ENCODE results near the gene NOS1. TPM values are rescaled to one million over a fixed set of nuclear protein-coding genes. Genes with fewer than 3 reads are reported as not detected.

Gene NOS1
- total and polyA plus RNA-seq, 2 donors (not counting 3 experiments of a cell fraction or from before 2014, with no cell fraction given), result not detected

- H3K36me3 ChIP-seq (ENCODE audit: control insufficient read depth in 2 of 2, extremely low read depth in 1 of 2, insufficient read depth in 2 of 2, low read length in 2 of 2), result no peaks in the 10 kb centered on the region
- H3K27me3 ChIP-seq (ENCODE audit: control insufficient read depth in 2 of 2, insufficient read depth in 2 of 2, low read length in 2 of 2), result no peaks in the 10 kb centered on the region
- dilution Hi-C loops (cut with MboI; ENCODE audit: extremely low pct_ligation_motif_present, low sequenced_read_pairs), result no loop called here
- H3K27ac ChIP-seq (ENCODE audit: insufficient read depth, low read depth, low read length), result no peak overlapping the region
- H3K4me1 ChIP-seq (ENCODE audit: control insufficient read depth, extremely low read depth, insufficient read depth, low read length), result no peaks in the 10 kb centered on the region
- no peak overlapping the region for H3K9ac ChIP-seq (replicated peaks; ENCODE audit: extremely low read depth, insufficient read depth, low read length)
- no peaks in the 10 kb centered on the region for H4K20me1 ChIP-seq (replicated peaks; ENCODE audit: control insufficient read depth, extremely low read depth, insufficient read depth, low read length)
- H2AFZ ChIP-seq (ENCODE audit: low read depth, low read length), result no peak overlapping the region
- POLR2A ChIA-PET, result no interaction called here
- no peaks in the 10 kb centered on the region for H3K9me1 ChIP-seq (replicated peaks; ENCODE audit: control insufficient read depth, extremely low read depth, insufficient read depth, low read length)
- FAIRE-seq (no peak), DNase-seq (ENCODE audit: low read depth, low spot score) (no peak)
- CTCF ChIA-PET, result interaction anchor here (1.2 to 3.3 kb wide), 5 partner anchors 135 to 625 kb away, joined by 3 to 21 read pairs (median 7); no protein-coding TSS in a partner anchor
- H3K4me2 ChIP-seq (ENCODE audit: insufficient read depth, low read length), result no peak overlapping the region
- no peak for TF ChIP-seq MAX (IDR thresholded peaks at IDR 0.05; ENCODE audit: insufficient read depth, insufficient read length)
- TF ChIP-seq JUN (IDR thresholded peaks at IDR 0.05; ENCODE audit: borderline replicate concordance, insufficient read depth, insufficient read length, low read depth), result no peak
- no peak for TF ChIP-seq GATA2 (IDR thresholded peaks at IDR 0.05; ENCODE audit: insufficient read depth, insufficient read length, low read depth, low read length)
- no peak for TF ChIP-seq FOS (IDR thresholded peaks at IDR 0.05; ENCODE audit: borderline replicate concordance, insufficient read depth, low read length)
- TF ChIP-seq EZH2 (IDR thresholded peaks at IDR 0.05; ENCODE audit: borderline replicate concordance, low read depth, low read length, severe bottlenecking), result no peak
- no peak for TF ChIP-seq MYC (IDR thresholded peaks at IDR 0.05; ENCODE audit: low read depth, low read length)
- no peak for TF ChIP-seq CTCF (IDR thresholded peaks at IDR 0.05; ENCODE audit: extremely low read depth in 1 of 2, insufficient read depth in 1 of 2, low read depth in 1 of 2, low read length in 2 of 2)
- no peak for TF ChIP-seq POLR2AphosphoS5 (IDR thresholded peaks at IDR 0.05; ENCODE audit: insufficient read depth, low read depth, low read length)
- TF ChIP-seq POLR2A (IDR thresholded peaks at IDR 0.05; ENCODE audit: low read depth, low read length), result no peak
- no peaks in the 10 kb centered on the region for H3K79me2 ChIP-seq (ENCODE audit: control insufficient read depth, insufficient read depth, low read length)
- H3K4me3 ChIP-seq (replicated peaks in 1 of 3; ENCODE audit: insufficient read depth in 1 of 3, low read depth in 1 of 3, low read length in 3 of 3), result no peak overlapping the region
- BruUV-seq (replicated peaks), result no TSS peak
- intact Hi-C loops (cut with micrococcal nuclease), result loop anchor here (1.0 kb wide), 1 partner anchor 19 kb away; no protein-coding TSS in a partner anchor
- no peaks in the 10 kb centered on the region for H3K9me3 ChIP-seq (replicated peaks; ENCODE audit: control insufficient read depth, insufficient read depth, low read length)
Measured at GRCh38 chr12:117231750-117232149, 129.7 kb downstream of the NOS1 start.

All from endothelial cell of umbilical vein (primary cell).